Mammary epithelial cell (primary cell): ENCODE data around the gene SEPTIN12.

ENCODE experiments used
- CTCF ChIP-seq, 2 donors: IDR thresholded peaks in 1 of 2; conservative IDR thresholded peaks in 1 of 2; 2 replicates each; pipeline ENCODE4 v1.5.1; 2011 to 2012; ENCODE audit warnings: inconsistent platforms in 2 of 2, low read length in 2 of 2, mild to moderate bottlenecking in 2 of 2, control low read depth in 1 of 2, low read depth in 1 of 2; ENCODE audit not compliant: insufficient read depth in 1 of 2; ENCODE audit errors: extremely low read depth in 1 of 2
- EZH2 ChIP-seq: IDR thresholded peaks from 2 replicates; pipeline ENCODE4 v1.6.1; 2012; ENCODE audit warnings: low read length, inconsistent platforms, borderline replicate concordance

- no peak for TF ChIP-seq EZH2
- TF ChIP-seq CTCF (conservative IDR thresholded peaks at IDR 0.05 in 1 of 2, IDR thresholded peaks at IDR 0.05 in 1 of 2; ENCODE audit: extremely low read depth in 1 of 2, insufficient read depth in 1 of 2, low read depth in 1 of 2, low read length in 2 of 2), result no peak
These were observed 35.6 kb downstream of the SEPTIN12 start for GRCh38 chr16:4752351-4753100.
